SK-N-SH treated with all-trans-retinoic acid at 6 μM for 48 hours (cell line): Measurements from ENCODE around the gene ATG10.

Source experiments
- ATAC-seq: fragments of 200-7000 bp; cut with Tn5 transposase; 3 replicates; pipeline ENCODE4 v1.9.1; 2020; ENCODE audit warnings: mild to moderate bottlenecking, moderate library complexity
- ARNTL ChIP-seq: fragments of 450-650 bp; formaldehyde crosslinking; IDR thresholded peaks from 2 replicates; pipeline ENCODE4 v1.5.0; 2020; ENCODE audit warnings: low read depth, mild to moderate bottlenecking, moderate library complexity, borderline replicate concordance
- BACH2 ChIP-seq: fragments of 250-450 bp; sonication (Bioruptor Pico); IDR thresholded peaks from 2 replicates; pipeline ENCODE4 v1.9.0; 2021; ENCODE audit warnings: mild to moderate bottlenecking, borderline replicate concordance
- CSDC2 ChIP-seq: fragments of 250-450 bp; sonication (Bioruptor Pico); IDR thresholded peaks from 2 replicates; pipeline ENCODE4 v1.5.0; 2020; ENCODE audit warnings: mild to moderate bottlenecking, moderate library complexity
- ESRRG ChIP-seq: fragments of 250-450 bp; sonication (Bioruptor Pico); IDR thresholded peaks from 2 replicates; pipeline ENCODE4 v1.6.1; 2021; ENCODE audit warnings: mild to moderate bottlenecking
- GLIS3 ChIP-seq: fragments of 250-450 bp; sonication (Bioruptor Pico); IDR thresholded peaks from 2 replicates; pipeline ENCODE4 v1.5.0; 2020; ENCODE audit warnings: mild to moderate bottlenecking, moderate library complexity
- OSR1 ChIP-seq: fragments of 250-450 bp; sonication (Bioruptor Pico); IDR thresholded peaks from 2 replicates; pipeline ENCODE4 v1.8.0; 2022; ENCODE audit warnings: moderate library complexity, mild to moderate bottlenecking, inconsistent platforms
- PATZ1 ChIP-seq: fragments of 250-450 bp; sonication (Bioruptor Pico); IDR thresholded peaks from 2 replicates; pipeline ENCODE4 v1.8.0; 2020; ENCODE audit warnings: mild to moderate bottlenecking, moderate library complexity, borderline replicate concordance
- PPARA ChIP-seq: fragments of 250-450 bp; sonication (Bioruptor Pico); IDR thresholded peaks from 2 replicates; pipeline ENCODE4 v1.5.0; 2020; ENCODE audit warnings: mild to moderate bottlenecking, borderline replicate concordance
- RARB ChIP-seq: fragments of 250-450 bp; sonication (Bioruptor Pico); IDR thresholded peaks from 2 replicates; pipeline ENCODE4 v1.8.0; 2021; ENCODE audit warnings: mild to moderate bottlenecking, moderate library complexity
- SNAI2 ChIP-seq: fragments of 250-450 bp; sonication (Bioruptor Pico); IDR thresholded peaks from 2 replicates; pipeline ENCODE4 v1.5.0; 2020; ENCODE audit warnings: mild to moderate bottlenecking, moderate library complexity
- TOX ChIP-seq: fragments of 250-450 bp; sonication (Bioruptor Pico); IDR thresholded peaks from 2 replicates; pipeline ENCODE4 v1.8.0; 2021; ENCODE audit warnings: mild to moderate bottlenecking, moderate library complexity, borderline replicate concordance
- ZFP3 ChIP-seq: fragments of 250-450 bp; sonication (Bioruptor Pico); IDR thresholded peaks from 2 replicates; pipeline ENCODE4 v1.5.0; 2020; ENCODE audit warnings: mild to moderate bottlenecking, moderate library complexity
- ZFP30 ChIP-seq: fragments of 450-650 bp; formaldehyde crosslinking; IDR thresholded peaks from 2 replicates; pipeline ENCODE4 v1.5.0; 2022; ENCODE audit warnings: mild to moderate bottlenecking, moderate library complexity
- ZNF565 ChIP-seq: fragments of 450-650 bp; formaldehyde crosslinking; conservative IDR thresholded peaks from 2 replicates; pipeline ENCODE4 v1.5.0; 2020; ENCODE audit warnings: low read depth, mild to moderate bottlenecking, moderate library complexity
- ZNF70 ChIP-seq: fragments of 450-650 bp; formaldehyde crosslinking; IDR thresholded peaks from 2 replicates; pipeline ENCODE4 v1.5.0; 2020; ENCODE audit warnings: mild to moderate bottlenecking, moderate library complexity
- TF ChIP-seq, protein P1 (sequence below): fragments of 250-450 bp; sonication (Bioruptor Pico); IDR thresholded peaks from 2 replicates; pipeline ENCODE4 v1.5.0; 2020; ENCODE audit warnings: mild to moderate bottlenecking, moderate library complexity
- TF ChIP-seq, protein P2 (sequence below): fragments of 250-450 bp; sonication (Bioruptor Pico); IDR thresholded peaks from 2 replicates; pipeline ENCODE4 v1.8.0; 2021; ENCODE audit warnings: low read depth, mild to moderate bottlenecking, moderate library complexity, borderline replicate concordance
- TF ChIP-seq, protein P3 (sequence below): fragments of 250-450 bp; sonication (Bioruptor Pico); IDR thresholded peaks from 2 replicates; pipeline ENCODE4 v1.5.1; 2020; ENCODE audit warnings: low read depth, mild to moderate bottlenecking, moderate library complexity
- TF ChIP-seq, protein P4 (sequence below): fragments of 250-450 bp; sonication (Bioruptor Pico); IDR thresholded peaks from 2 replicates; pipeline ENCODE4 v1.5.1; 2021; ENCODE audit warnings: mild to moderate bottlenecking, moderate library complexity

ATG10 gene

DNA sequence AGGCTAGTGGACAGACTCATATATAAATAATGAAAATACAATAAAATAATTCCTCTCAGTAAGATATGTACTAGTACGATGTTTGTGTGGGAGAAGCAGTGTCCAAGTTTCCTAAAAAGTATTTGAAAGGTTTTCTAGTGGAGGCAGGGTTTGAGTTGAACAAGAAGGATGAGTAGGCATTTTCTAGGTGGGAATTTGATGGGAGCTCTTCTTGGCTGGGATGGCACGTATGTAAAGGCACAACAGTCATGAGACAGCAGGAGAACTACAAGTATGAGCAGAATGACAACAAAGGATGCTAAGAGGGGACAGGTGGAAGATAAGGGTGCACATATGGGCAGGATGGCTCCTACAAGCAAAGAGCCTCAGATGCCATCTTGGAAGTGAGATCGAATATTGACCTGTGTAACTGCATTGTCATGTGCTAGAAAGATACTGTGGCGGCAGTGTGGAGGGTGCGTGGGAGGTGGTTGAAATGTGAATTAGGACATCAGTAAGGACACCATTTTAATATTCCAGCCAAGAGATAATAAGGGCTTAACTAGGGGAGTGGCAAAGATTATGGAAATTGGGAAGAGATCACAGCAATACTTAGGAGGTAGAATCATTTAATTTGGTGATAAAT lies 170.5 kb downstream of the ATG10 start:
- no peak for ATAC-seq
- TF ChIP-seq OSR1 (CRISPR knock-in tag) (no peak), CSDC2 (CRISPR knock-in tag) (no peak), ARNTL (CRISPR knock-in tag) (no peak), GLIS3 (CRISPR knock-in tag) (no peak)

DNA sequence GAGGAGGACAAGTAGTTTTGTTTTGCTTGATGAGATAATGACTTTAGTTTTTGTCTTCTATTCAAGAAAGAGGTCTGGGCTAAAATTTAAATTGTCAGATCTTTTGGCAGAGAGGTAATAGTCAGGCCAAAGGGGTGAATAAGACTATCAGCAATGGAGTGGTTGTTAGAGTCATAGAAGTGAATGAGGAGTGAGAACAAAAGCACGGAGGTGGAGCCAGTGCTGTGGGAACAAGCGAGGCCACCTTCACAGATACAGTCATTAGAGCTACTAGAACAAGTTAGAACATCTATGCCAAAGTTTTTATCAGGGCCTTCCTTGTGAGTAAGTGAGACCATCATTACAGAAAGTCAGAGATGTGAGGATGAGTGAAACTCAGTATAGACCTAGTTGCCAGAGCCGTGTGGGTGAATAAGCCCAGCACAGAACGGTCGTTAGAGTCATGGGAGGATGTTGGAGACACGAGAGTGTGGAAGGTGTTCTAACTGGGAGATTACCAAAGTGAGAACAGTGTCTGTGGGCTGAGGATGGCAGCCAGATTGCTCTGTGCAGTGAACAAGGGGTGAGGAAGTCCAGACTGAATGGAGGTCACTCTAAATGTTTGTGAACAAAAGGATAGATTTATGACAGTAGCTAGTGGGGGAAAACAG lies 171.2 kb downstream of the ATG10 start:
- no peak for ATAC-seq
- TF ChIP-seq ZNF70: no peak
- no peak for TF ChIP-seq CSDC2 (CRISPR knock-in tag)
- no peak for TF ChIP-seq ZNF565
- no peak for TF ChIP-seq BACH2 (CRISPR knock-in tag)
- TF ChIP-seq ESRRG (CRISPR knock-in tag): no peak

DNA sequence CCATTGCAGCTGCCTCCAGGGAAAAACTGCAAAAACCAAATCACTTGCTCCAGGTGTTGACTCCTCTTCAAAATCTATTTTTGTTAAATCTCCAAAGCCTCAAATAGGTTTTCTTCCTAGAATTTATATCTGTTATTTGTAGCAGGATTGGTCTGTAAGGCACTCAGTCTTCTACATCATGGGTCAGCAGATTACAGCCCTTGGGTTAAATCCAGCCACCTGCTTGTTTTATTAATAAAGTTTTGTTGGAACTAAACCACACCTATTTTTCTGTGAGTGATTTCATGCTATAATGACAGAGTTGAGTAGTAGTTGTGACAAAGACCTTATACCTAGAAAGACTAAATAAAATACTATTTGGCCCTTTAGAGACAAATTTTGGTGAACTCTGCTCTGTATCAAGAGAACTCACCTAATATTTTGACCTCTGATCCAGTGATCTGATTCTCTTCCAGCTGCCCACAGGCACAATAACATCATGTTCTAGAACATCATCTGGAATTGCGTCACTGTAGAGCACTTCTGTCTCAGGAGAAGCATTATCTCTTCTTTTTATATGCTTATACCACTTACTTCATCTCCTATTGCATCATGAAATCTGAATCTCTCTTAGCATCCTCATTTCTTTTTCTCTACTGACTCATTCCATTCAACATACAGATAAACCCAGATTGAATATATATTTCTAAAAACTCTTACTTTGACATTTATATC lies 176.2 kb downstream of the ATG10 start:
- no peak for ATAC-seq
- TF ChIP-seq GLIS3 (CRISPR knock-in tag) (no peak), RARB (CRISPR knock-in tag) (no peak), CSDC2 (CRISPR knock-in tag) (no peak), ZNF70 (no peak), TOX (no peak), SNAI2 (CRISPR knock-in tag) (no peak), PPARA (CRISPR knock-in tag) (no peak), ZFP30 (CRISPR knock-in tag) (no peak), ZNF565 (no peak)
- TF ChIP-seq, protein P1, sequence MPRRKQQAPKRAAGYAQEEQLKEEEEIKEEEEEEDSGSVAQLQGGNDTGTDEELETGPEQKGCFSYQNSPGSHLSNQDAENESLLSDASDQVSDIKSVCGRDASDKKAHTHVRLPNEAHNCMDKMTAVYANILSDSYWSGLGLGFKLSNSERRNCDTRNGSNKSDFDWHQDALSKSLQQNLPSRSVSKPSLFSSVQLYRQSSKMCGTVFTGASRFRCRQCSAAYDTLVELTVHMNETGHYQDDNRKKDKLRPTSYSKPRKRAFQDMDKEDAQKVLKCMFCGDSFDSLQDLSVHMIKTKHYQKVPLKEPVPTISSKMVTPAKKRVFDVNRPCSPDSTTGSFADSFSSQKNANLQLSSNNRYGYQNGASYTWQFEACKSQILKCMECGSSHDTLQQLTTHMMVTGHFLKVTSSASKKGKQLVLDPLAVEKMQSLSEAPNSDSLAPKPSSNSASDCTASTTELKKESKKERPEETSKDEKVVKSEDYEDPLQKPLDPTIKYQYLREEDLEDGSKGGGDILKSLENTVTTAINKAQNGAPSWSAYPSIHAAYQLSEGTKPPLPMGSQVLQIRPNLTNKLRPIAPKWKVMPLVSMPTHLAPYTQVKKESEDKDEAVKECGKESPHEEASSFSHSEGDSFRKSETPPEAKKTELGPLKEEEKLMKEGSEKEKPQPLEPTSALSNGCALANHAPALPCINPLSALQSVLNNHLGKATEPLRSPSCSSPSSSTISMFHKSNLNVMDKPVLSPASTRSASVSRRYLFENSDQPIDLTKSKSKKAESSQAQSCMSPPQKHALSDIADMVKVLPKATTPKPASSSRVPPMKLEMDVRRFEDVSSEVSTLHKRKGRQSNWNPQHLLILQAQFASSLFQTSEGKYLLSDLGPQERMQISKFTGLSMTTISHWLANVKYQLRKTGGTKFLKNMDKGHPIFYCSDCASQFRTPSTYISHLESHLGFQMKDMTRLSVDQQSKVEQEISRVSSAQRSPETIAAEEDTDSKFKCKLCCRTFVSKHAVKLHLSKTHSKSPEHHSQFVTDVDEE: no peak
- TF ChIP-seq, protein P2, sequence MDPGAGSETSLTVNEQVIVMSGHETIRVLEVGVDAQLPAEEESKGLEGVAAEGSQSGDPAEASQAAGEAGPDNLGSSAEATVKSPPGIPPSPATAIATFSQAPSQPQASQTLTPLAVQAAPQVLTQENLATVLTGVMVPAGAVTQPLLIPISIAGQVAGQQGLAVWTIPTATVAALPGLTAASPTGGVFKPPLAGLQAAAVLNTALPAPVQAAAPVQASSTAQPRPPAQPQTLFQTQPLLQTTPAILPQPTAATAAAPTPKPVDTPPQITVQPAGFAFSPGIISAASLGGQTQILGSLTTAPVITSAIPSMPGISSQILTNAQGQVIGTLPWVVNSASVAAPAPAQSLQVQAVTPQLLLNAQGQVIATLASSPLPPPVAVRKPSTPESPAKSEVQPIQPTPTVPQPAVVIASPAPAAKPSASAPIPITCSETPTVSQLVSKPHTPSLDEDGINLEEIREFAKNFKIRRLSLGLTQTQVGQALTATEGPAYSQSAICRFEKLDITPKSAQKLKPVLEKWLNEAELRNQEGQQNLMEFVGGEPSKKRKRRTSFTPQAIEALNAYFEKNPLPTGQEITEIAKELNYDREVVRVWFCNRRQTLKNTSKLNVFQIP (CRISPR knock-in tag): no peak
- TF ChIP-seq, protein P3, sequence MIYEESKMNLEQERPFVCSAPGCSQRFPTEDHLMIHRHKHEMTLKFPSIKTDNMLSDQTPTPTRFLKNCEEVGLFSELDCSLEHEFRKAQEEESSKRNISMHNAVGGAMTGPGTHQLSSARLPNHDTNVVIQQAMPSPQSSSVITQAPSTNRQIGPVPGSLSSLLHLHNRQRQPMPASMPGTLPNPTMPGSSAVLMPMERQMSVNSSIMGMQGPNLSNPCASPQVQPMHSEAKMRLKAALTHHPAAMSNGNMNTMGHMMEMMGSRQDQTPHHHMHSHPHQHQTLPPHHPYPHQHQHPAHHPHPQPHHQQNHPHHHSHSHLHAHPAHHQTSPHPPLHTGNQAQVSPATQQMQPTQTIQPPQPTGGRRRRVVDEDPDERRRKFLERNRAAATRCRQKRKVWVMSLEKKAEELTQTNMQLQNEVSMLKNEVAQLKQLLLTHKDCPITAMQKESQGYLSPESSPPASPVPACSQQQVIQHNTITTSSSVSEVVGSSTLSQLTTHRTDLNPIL: no peak

DNA sequence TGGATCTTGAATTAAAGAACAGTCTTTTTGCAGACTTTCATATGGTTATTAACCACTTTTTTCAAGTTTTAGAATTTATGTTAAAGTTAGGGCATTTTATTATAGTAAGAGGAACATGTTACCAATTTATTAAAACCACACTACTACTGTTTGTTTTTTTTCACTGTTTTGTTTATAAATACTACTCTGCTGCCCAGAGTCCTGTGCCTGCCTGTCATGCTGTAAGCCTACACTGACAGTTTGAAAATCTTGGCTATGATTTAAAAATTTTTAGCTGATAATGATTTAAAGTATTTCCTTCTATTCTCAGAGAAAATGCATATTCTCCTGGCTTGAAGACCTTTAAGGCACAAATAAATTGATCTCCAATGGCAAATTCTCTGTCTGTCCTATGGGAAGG lies 177.6 kb downstream of the ATG10 start:
- TF ChIP-seq, protein P4, sequence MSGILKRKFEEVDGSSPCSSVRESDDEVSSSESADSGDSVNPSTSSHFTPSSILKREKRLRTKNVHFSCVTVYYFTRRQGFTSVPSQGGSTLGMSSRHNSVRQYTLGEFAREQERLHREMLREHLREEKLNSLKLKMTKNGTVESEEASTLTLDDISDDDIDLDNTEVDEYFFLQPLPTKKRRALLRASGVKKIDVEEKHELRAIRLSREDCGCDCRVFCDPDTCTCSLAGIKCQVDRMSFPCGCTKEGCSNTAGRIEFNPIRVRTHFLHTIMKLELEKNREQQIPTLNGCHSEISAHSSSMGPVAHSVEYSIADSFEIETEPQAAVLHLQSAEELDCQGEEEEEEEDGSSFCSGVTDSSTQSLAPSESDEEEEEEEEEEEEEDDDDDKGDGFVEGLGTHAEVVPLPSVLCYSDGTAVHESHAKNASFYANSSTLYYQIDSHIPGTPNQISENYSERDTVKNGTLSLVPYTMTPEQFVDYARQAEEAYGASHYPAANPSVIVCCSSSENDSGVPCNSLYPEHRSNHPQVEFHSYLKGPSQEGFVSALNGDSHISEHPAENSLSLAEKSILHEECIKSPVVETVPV: no peak
- no peak for TF ChIP-seq ZFP3 (CRISPR knock-in tag)
- ATAC-seq: no peak

DNA sequence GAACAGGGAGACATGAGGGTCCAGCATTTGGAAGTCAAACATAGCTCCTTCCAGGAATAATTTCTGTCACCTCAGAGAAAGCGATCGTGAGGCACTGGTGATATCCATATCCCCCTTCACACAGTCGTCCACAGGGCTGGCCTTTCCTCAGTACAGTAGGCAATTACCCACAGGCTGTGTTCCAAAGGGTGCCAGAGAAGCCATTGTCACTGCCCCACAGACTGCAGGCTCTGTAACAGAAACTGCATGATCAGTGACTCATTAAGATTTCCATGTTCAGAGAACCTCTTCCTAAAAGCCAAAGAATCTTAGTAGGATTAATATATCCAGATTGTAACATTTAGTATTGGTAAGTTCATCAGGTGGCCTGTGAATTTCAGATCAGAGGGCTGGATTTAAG lies 178.7 kb downstream of the ATG10 start:
- ATAC-seq: no peak
- TF ChIP-seq, protein P1: no peak
- TF ChIP-seq OSR1 (CRISPR knock-in tag) (no peak), RARB (CRISPR knock-in tag) (no peak), CSDC2 (CRISPR knock-in tag) (no peak), PPARA (CRISPR knock-in tag) (no peak), PATZ1 (CRISPR knock-in tag) (no peak)
- TF ChIP-seq, protein P2 (CRISPR knock-in tag): no peak
- TF ChIP-seq, all 23 proteins: peak for 0
